H7 (cell line): Measurements from ENCODE around the gene BMP6. TPM values are rescaled to one million over a fixed set of nuclear protein-coding genes. Genes with fewer than 3 reads are reported as not detected.

Experiments used
- DNase-seq: peaks from one replicate; pipeline ENCODE4 v3.0.0; 2012
- H3K27me3 ChIP-seq: 2 replicates; pipeline ENCODE4 v1.6.0; 2011; ENCODE audit warnings: mild to moderate bottlenecking, low read length; ENCODE audit not compliant: control insufficient read depth, insufficient read depth
- H3K36me3 ChIP-seq: replicated peaks from 2 replicates; pipeline ENCODE4 v1.5.1; 2011; ENCODE audit warnings: low read length; ENCODE audit not compliant: control insufficient read depth, insufficient read depth
- H3K4me3 ChIP-seq: 2 replicates; pipeline ENCODE4 v1.5.1; 2011; ENCODE audit warnings: low read depth, mild to moderate bottlenecking, control low read depth, low read length, moderate library complexity; ENCODE audit not compliant: insufficient read depth
- total RNA-seq: library from RNA; depleted of rRNA; stranded (reverse); fragments of >200 nt; shearing (Covaris generic); gene quantifications from 2 replicates; pipeline ENCODE4 v1.2.3, GENCODE V29; 2014

Gene BMP6
- total RNA-seq, 1 experiment from 2014 or later, result 0.73 TPM

DNA sequence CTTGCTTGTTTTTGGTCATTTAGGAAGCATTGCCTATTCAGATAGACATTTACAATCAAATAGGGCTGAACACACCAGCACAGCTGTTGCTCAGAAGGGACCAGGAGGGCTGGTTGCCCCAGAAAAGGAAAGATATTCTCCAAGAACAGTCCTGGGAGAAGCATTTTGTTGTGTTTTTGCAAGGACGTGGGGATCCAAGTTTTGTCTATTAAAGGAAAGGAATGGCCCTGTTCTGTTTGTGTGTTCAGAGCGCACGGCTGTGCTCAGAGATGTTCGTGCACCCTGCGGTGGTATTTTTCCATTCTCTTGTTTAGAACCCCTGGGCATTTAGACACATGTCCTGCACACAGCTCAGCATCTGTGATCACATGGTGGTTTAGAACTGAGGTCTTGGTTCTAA is 102.2 kb downstream of the BMP6 start:
- no peak for DNase-seq
- H3K27me3 ChIP-seq, result no peaks in the 10 kb centered on the region; the same call in 1 of the 2 replicates
- no peak overlapping the region for H3K4me3 ChIP-seq
- H3K36me3 ChIP-seq, result no peaks in the 10 kb centered on the region

DNA sequence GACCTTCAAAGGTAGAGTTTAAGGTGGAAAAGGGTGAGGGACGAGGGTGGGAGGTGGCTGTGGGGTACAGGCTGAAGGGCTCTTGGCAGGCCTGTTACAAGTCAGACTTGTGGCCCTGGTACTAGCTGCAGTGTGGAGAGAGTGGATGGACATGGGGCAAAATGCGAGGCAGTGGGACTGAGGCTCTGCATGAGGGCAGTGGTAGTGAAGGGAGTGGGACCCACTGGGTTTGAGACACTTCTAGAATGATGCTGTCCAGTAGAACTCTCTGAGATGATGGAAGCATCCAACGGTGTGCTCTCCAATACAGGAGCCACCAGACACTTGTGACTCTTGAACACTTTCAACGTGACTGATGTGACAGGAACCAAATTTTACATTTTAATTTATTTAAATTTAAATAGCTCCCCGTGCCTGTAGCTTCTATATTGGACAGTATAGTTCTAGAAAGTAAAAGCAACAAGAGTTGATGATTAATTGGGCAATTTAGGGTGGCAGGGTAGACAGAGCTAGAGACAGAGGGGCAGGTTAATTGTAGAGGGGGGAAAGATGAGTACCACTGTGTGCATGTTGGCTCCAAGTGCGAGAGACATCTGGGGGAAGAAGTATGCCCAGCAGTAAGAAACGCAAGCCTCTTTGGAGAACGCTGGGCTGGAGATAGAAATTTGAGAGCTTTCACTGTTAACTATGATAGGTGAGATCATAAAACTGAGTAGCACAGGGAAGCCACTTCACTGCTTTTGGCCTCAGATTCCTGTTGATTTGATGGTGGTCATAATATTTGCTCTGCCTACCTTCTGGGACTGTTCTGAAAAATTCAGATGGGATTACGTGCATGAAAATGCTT is 107.2 kb downstream of the BMP6 start:
- Histone ChIP-seq H3K4me3 (no peak overlapping the region), H3K36me3 (no peaks in the 10 kb centered on the region), H3K27me3 (no peaks in the 10 kb centered on the region)
- DNase-seq, result no peak

DNA sequence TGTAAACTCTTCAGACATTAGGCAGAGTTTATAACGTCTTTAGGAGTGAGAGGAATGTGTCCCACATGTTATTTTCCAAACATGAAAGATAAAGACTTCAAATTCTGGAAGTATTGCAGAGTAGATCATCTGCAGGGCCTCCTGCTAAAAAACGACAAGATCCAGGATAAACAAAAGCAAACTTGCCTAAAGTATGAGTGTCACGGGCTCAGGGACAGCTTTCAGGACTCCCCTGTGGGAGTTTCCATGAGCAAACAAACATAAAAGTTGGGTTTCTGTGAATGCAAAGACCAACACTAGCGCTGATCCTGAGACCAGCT is 107.8 kb downstream of the BMP6 start:
- Histone ChIP-seq H3K4me3 (no peak overlapping the region), H3K36me3 (no peaks in the 10 kb centered on the region), H3K27me3 (no peaks in the 10 kb centered on the region)
- DNase-seq, result no peak

DNA sequence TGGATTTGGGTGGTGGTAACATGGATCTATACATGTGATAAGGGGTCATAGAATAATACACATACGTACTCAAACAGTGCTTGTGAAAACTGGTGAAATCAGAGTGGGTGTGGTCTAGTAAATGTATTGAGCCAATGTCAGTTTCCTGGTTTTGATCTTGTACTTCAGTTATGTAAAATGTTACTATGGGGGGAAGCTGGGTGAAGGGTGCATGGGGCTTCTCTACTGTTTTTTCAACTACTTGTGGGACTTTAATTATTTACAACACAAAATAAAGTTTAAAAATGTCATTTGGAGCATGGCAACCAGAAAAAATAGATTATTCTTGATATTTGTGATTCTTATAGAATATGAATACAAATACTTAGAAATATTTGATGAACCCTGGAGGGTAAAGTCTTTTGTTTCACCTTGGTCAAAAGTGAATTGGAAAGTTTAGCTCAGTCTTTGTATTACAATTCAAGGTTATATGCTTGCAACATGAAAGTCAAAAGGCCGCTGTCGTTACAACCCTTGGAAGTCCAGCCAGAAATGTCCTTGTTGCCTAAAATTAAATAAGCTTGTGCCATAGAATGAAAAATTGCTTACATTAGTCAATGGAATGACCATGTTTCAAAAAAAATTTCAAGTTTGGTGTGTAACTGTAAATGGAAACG is 110.6 kb downstream of the BMP6 start:
- no peak for DNase-seq
- Histone ChIP-seq H3K4me3 (no peak overlapping the region), H3K36me3 (no peaks in the 10 kb centered on the region), H3K27me3 (no peaks in the 10 kb centered on the region)

DNA sequence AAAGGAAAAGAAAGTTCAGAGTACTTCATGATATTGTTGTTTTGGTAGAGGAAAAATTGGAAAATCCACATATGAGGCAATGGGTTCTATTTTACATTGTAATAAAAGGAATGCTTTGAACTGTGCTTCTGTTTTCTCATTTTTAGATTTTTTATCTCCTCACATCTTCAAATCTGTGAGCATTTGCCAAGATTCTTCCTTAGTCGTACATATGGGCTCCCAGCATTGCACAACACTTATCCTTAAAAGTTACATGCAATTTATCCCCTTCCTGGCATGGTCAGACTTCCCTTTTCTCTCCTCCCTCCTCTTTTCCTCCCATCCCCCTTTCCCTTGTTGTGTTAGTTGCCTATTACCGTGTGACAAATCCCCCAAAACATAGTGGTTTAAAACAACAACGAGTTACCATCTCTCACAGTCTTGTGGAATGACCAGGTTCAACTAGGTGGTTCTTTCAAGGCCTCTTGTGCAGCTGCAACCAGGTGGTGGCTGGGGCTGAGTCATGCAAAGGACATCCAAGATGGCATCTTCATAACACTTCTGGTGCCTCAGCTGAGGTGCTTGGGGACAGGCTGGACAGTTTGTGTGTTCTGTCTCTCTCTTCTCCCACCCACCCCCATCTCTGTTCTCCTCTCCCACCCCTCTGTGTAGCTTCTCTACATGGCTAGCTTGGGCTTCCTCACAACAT is 116.0 kb downstream of the BMP6 start:
- H3K4me3 ChIP-seq, result no peak overlapping the region
- no peak for DNase-seq
- no peaks in the 10 kb centered on the region for H3K27me3 ChIP-seq
- H3K36me3 ChIP-seq, result no peaks in the 10 kb centered on the region

DNA sequence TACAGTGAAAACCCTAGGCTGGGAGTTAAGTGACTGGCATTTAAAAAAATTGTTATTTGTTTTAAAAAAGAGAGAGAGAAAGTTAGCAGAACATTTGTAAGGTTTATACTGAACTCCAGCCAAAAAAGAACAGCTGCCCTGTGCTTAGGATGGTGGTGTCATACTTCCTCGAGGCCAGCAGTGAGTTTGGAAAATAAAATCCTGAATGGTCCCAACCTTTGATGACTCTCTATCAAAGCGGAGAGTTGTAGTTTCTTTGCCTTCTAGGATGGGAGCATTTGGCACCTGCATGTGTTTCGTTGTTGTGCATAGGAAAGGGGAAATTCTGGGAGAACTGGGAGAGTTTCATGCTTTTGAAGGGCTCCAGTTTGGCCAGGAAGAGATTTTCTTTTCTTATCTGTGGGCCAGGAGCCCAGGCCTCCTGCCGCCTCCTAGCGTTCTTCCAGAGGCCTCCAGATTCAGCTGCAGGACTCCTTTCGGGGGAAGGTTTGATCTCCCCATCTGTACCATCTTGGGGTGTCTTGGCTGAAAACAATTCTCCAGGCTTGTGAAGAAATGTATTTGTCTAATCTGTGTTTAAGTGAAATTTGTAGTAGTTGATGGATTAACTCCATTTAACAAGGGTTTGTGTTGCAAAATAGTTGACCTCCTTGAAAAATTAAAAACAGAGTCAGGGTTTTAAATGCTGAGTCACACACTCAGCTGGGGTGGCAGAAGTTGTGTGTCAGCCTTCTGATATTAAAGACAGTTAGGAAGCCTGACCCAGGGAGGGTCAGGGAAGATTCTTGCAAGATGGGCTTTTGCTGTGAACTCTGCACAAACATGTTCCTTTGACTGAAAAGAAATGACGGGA is 121.3 kb downstream of the BMP6 start:
- Histone ChIP-seq H3K36me3 (no peaks in the 10 kb centered on the region), H3K27me3 (no peaks in the 10 kb centered on the region), H3K4me3 (no peak overlapping the region)
- peak; percentile 57 for DNase-seq

DNA sequence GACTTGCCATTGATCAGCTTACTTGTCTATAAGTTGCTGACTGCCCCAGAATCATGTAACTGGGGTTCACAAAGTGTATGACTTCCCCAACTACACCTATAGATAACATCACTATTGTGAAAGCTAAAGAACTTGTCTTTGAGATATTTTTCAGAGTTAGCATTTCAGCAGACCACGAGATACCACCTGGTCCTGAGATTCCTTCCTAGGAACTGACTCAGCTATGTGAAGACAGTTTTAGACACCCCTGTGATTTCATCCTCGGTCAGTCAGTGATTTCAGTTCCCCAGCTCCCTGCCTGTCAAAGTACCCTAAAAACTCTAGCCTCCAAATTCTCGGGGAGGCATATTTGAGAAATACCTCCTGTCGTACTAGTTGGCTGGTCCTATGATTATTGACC is 122.3 kb downstream of the BMP6 start:
- H3K27me3 ChIP-seq, result no peaks in the 10 kb centered on the region
- H3K4me3 ChIP-seq, result no peak overlapping the region
- no peaks in the 10 kb centered on the region for H3K36me3 ChIP-seq
- DNase-seq, result no peak

DNA sequence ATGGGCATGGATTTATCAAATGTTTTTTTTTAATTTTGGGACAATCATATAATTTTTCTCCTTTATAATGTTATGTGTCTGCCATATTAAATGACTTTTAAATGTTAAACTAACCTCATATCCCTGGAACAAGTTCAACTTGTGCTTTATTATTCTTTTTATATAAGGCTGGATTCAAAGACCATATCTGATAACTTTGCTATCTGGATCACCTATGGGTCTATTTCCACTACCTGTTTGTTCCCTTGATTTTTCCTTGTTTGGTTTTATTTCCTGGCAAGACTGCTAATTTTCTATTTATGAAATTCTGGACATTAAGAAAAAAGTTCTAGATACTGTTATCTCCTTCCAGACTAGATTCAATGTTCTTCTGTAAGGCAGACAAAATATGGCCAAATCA is 125.9 kb downstream of the BMP6 start:
- Histone ChIP-seq H3K36me3 (no peaks in the 10 kb centered on the region), H3K4me3 (no peak overlapping the region), H3K27me3 (no peaks in the 10 kb centered on the region)
- no peak for DNase-seq

DNA sequence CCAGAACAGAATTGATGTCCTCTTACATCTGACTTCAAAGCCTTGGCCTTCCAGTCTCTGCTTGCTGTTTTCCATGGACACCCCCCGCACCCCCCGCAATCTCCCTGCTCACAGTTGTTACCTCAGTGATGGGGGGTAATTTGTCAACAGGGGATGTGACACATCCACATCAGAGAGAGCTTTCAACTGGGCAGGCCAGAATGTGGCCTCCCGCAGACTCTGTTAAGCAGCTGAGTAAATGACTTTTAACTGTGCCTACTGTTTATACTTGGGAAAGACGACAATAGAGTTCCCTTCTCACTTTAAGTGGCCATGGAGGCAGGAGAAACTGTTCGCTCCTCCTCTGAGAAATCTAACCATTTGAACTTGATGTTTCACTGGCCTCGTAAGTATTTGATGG is 133.7 kb downstream of the BMP6 start:
- H3K36me3 ChIP-seq, result no peaks in the 10 kb centered on the region
- no peak overlapping the region for H3K4me3 ChIP-seq
- DNase-seq, result no peak
- H3K27me3 ChIP-seq, result no peaks in the 10 kb centered on the region

DNA sequence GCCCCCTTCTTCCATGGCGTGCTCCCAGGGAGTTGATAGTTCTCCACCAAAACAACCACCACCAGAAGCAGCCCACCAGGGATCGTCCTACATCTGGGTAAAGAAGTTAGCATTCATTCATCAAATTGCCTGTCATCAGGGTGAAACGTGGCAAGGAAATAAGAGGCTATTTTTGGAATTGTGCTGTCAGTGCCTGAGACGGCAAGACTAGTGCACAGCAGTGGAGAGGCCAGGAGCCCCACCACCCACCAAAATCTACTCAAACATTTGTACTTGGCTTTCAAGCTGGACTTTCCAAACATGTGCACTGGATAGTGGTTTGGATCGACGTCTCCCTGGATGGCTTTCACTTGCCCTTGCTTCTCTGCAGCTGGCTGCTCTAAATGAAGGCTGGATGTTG is 139.9 kb downstream of the BMP6 start:
- H3K36me3 ChIP-seq, result no peaks in the 10 kb centered on the region
- no peaks in the 10 kb centered on the region for H3K27me3 ChIP-seq
- H3K4me3 ChIP-seq, result no peak overlapping the region
- DNase-seq, result no peak

DNA sequence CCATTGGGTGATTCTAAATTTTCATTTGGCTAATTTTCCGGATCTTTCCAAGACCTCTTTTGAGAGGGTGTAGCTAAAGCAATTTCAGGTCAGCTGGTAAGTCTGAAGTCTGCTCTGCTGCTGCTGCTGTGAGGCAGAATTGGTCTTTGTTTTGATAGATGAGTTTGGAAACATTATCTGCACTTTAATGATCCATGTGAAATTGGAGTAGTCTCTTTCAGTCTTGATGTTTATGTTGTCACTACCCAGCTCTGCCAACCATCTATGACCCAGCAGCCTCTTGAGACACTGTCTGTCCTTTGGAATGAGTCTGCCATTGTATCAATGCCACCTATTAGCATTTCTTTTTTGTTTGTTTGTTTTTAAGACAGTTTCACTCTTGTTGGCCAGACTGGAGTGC is 140.6 kb downstream of the BMP6 start:
- H3K27me3 ChIP-seq, result no peaks in the 10 kb centered on the region
- H3K4me3 ChIP-seq, result no peak overlapping the region
- DNase-seq, result no peak
- no peaks in the 10 kb centered on the region for H3K36me3 ChIP-seq

DNA sequence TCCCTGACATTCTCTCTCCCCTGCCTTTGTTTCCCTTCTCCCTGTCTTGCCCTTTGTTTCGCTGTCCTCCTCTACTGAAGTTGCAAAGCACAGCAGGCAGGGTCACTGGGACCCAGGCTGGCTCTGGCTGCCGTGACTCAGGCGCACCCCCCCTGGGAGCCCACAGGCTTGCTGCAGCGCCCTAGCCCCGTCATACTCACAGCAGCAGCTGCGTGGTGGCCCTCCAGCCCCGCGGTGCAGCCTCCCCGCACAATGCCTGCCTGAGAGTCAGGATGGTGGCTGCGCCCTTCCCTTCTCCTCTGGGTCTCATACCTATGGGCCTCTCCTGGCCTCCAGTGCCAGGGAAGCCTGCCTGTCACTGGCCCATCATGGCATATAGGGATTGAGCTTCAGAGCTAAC is 143.0 kb downstream of the BMP6 start:
- H3K27me3 ChIP-seq, result no peaks in the 10 kb centered on the region
- no peaks in the 10 kb centered on the region for H3K36me3 ChIP-seq
- H3K4me3 ChIP-seq, result no peak overlapping the region
- DNase-seq, result peak; percentile 55

DNA sequence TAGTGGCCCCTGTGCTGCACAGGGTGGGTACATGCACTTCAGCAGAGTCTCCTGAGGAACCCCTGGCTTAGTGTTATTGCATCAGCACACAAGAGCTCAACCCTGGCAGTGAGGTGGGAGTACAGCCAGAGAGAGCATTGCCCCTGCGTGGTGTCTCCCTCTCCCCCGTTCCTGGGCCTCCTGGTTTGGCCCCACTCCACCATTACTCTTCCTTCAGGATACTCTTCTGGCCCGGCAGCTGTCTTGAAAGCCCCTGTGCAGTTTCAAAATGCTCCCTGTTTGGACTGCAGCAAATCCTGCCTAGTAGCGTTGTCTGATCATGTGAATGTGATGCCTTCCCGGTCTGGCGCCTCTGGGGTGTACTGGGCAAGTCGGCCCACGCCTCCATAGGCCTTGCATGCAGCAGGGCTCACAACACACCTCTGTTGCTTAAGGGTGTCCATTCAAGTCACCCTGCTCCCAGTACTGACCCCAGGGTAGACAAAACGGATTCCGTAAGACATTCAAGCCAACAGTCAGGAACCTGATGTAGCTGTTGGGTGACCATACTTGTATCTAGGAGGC is 152.6 kb downstream of the BMP6 start:
- no peaks in the 10 kb centered on the region for H3K27me3 ChIP-seq
- DNase-seq, result no peak
- H3K36me3 ChIP-seq, result peaks cover 13% of the 10 kb centered on the region
- no peak overlapping the region for H3K4me3 ChIP-seq

DNA sequence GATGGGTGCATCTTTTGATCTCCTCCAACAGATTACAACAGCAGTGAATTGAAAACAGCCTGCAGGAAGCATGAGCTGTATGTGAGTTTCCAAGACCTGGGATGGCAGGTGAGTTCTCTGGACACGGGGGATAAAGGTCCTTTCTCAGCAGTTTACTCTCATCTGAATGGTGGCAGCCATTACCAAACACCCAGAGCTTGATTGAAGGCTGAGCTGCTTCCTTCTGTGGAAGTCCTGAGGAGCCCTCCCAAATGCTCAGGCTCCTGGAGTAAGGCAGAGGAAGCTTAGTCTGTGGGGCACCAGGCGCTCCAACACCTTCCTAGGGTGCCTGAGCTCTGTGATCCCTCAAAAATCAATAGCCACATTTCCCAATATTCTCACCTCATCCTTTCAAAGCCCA is 153.1 kb downstream of the BMP6 start:
- Histone ChIP-seq H3K27me3 (no peaks in the 10 kb centered on the region), H3K36me3 (peaks cover 14% of the 10 kb centered on the region), H3K4me3 (no peak overlapping the region)
- DNase-seq, result no peak
